ENCODE results near the gene HIRA.

The HIRA gene

GRCh38 chr22:19387038-19387437, 44.5 kb downstream of the HIRA start:
- no peak for TF ChIP-seq CTCF (IDR thresholded peaks at IDR 0.05; ENCODE audit: low read depth, low read length)
- no peaks in the 10 kb centered on the region for H3K4me1 ChIP-seq
- H3K4me3 ChIP-seq (ENCODE audit: low read depth, low read length) = no peak overlapping the region
- peaks cover 82% of the 10 kb centered on the region for H3K36me3 ChIP-seq
- H3K27me3 ChIP-seq = no peaks in the 10 kb centered on the region
- H3K9me3 ChIP-seq = no peaks in the 10 kb centered on the region
- DNase-seq = no peak

GRCh38 chr22:19386248-19386647, 45.3 kb downstream of the HIRA start:
- no peak for TF ChIP-seq CTCF (IDR thresholded peaks at IDR 0.05; ENCODE audit: low read depth, low read length)
- no peak overlapping the region for H3K4me3 ChIP-seq (ENCODE audit: low read depth, low read length)
- no peaks in the 10 kb centered on the region for H3K9me3 ChIP-seq
- peaks cover 78% of the 10 kb centered on the region for H3K36me3 ChIP-seq
- DNase-seq = no peak
- no peaks in the 10 kb centered on the region for H3K4me1 ChIP-seq
- H3K27me3 ChIP-seq = no peaks in the 10 kb centered on the region

GRCh38 chr22:19385221-19385906, 46.2 kb downstream of the HIRA start:
- no peaks in the 10 kb centered on the region for H3K4me1 ChIP-seq
- peaks cover 74% of the 10 kb centered on the region for H3K36me3 ChIP-seq
- no peak for TF ChIP-seq CTCF (IDR thresholded peaks at IDR 0.05; ENCODE audit: low read depth, low read length)
- no peaks in the 10 kb centered on the region for H3K9me3 ChIP-seq
- no peaks in the 10 kb centered on the region for H3K27me3 ChIP-seq
- DNase-seq = peak; percentile 42
- no peak overlapping the region for H3K4me3 ChIP-seq (ENCODE audit: low read depth, low read length)

- peaks cover 60% of the 10 kb centered on the region for H3K36me3 ChIP-seq
- H3K9me3 ChIP-seq = no peaks in the 10 kb centered on the region
- no peaks in the 10 kb centered on the region for H3K4me1 ChIP-seq
- no peaks in the 10 kb centered on the region for H3K27me3 ChIP-seq
- H3K4me3 ChIP-seq (ENCODE audit: low read depth, low read length) = no peak overlapping the region
- TF ChIP-seq CTCF (IDR thresholded peaks at IDR 0.05; ENCODE audit: low read depth, low read length) = no peak
- no peak for DNase-seq
Observed at GRCh38 chr22:19383292-19383691, 48.2 kb downstream of the HIRA start.

- no peak for TF ChIP-seq CTCF (IDR thresholded peaks at IDR 0.05; ENCODE audit: low read depth, low read length)
- no peak for DNase-seq
Observed at GRCh38 chr22:19382240-19382639, 49.3 kb downstream of the HIRA start.

GRCh38 chr22:19378344-19378674, 53.2 kb downstream of the HIRA start:
- H3K27me3 ChIP-seq = no peaks in the 10 kb centered on the region
- H3K4me1 ChIP-seq = no peaks in the 10 kb centered on the region
- TF ChIP-seq CTCF (IDR thresholded peaks at IDR 0.05; ENCODE audit: low read depth, low read length) = no peak
- no peaks in the 10 kb centered on the region for H3K9me3 ChIP-seq
- no peak overlapping the region for H3K4me3 ChIP-seq (ENCODE audit: low read depth, low read length)
- peaks cover 64% of the 10 kb centered on the region for H3K36me3 ChIP-seq
- no peak for DNase-seq

More at GRCh38 chr22:19382240-19382639, 49.3 kb downstream of the HIRA start:
- peaks cover 58% of the 10 kb centered on the region for H3K36me3 ChIP-seq
- no peak overlapping the region for H3K4me3 ChIP-seq (ENCODE audit: low read depth, low read length)
- H3K27me3 ChIP-seq = no peaks in the 10 kb centered on the region
- H3K4me1 ChIP-seq = no peaks in the 10 kb centered on the region
- H3K9me3 ChIP-seq = no peaks in the 10 kb centered on the region
